ENCODE results near the gene MYCBP2. TPM values are rescaled to one million over a fixed set of nuclear protein-coding genes. Genes with fewer than 3 reads are reported as not detected.
"Not testable (repeated sequence)": the region's sequence is repeated elsewhere in the genome, so short reads cannot be mapped to it uniquely, and the experiment has no call there.

Gene MYCBP2
- total RNA-seq, 2 experiments from 2014 or later = 106 to 122 TPM

DNA sequence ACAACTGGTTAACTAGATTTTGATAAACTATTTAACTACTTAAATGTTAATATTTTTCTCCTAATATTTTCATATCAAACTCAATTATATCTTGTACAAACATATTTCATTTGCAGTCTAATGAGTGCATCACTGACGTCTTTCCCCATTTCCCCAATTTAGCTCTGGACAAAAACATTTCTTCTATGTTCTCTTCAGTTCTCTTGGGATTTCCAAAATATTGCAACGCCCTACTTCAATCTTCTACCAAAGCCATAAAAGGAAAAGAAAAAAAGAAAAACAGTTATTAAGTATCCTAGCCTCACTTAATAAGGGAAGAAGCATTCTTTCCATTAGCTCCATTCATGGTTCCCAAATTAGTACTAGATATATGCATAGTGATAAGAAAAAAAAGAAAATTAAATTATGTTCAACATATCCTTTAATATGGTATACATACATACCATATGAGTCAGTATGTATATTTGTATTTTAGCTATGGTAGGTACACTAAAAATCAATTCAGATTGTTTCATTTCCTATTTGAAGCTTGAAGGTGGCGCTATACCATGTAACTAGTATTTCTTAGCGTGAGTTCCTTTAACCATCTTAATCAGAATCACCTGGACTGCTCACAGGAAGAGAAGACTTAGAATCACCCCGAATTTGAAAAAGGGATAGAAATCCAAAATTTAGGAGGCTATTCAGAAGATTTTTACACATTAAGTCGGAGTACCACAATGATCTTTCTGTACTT lies 309.8 kb downstream of the MYCBP2 start:
- H3K4me1 Mint-ChIP-seq = peaks cover 22% of the 10 kb centered on the region
- no peaks in the 10 kb centered on the region for H3K9me3 Mint-ChIP-seq (ENCODE audit: low read depth)
- no peak overlapping the region for H3K27ac Mint-ChIP-seq
- no peak for ATAC-seq
- no peak for DNase-seq
- H3K4me3 Mint-ChIP-seq = no peak overlapping the region
- H3K27me3 Mint-ChIP-seq = no peaks in the 10 kb centered on the region
- peaks cover 52% of the 10 kb centered on the region for H3K36me3 Mint-ChIP-seq
- CTCF ChIA-PET = interaction anchor here (1.0 to 1.6 kb wide), 3 partner anchors 11 to 24 kb away, joined by 3 to 5 read pairs (median 4); partner anchors contain the start of gene FBXL3

DNA sequence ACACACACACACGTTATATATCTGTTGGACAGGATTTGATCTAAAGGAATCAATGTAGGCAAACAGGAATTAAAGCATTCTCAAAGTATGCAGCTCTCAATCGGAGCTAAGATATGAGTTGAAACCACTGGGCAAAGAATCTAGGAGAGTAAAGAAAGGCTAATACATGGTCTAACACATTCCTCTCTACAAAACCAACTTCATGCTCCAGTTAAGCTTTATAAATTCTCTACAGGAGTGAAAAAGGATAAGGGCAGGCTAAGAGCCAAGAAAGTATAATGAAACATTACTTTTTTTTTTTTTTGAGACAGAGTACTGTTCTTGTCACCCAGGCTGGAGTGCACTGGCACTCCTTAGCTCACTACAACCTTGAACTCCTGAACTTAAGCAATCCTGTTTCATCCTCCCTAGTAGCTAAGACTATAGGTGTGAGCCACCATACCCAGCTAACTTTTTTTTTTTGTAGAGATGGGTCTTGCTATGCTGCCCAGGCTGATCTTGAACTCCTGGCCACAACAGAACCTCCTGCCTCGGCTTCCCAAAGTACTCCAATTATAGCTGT lies 310.6 kb downstream of the MYCBP2 start:
- ATAC-seq = no peak
- no peaks in the 10 kb centered on the region for H3K27me3 Mint-ChIP-seq

GRCh38 chr13:77014906-77015685 lies 311.8 kb downstream of the MYCBP2 start:
- Mint-ChIP-seq H3K27me3 (no peaks in the 10 kb centered on the region), H3K36me3 (peaks cover 61% of the 10 kb centered on the region), H3K4me3 (no peak overlapping the region), H3K4me1 (peaks cover 18% of the 10 kb centered on the region), H3K9me3 (ENCODE audit: low read depth) (no peaks in the 10 kb centered on the region), H3K27ac (no peak overlapping the region)
- DNase-seq = no peak
- CTCF ChIA-PET = interaction anchor here (1.4 kb wide), 1 partner anchor 11 kb away, joined by 4 read pairs; no protein-coding TSS in a partner anchor
- no peak for ATAC-seq

More for the DNA sequence above, 310.6 kb downstream of the MYCBP2 start:
- Mint-ChIP-seq H3K27ac (no peak overlapping the region), H3K9me3 (ENCODE audit: low read depth) (no peaks in the 10 kb centered on the region), H3K4me3 (no peak overlapping the region), H3K4me1 (peaks cover 19% of the 10 kb centered on the region), H3K36me3 (peaks cover 56% of the 10 kb centered on the region)
- no peak for DNase-seq
- CTCF ChIA-PET = interaction anchor here (1.0 to 1.6 kb wide), 4 partner anchors 11 to 23 kb away, joined by 3 to 5 read pairs (median 4); partner anchors contain the start of gene FBXL3

GRCh38 chr13:77013853-77014542 lies 312.9 kb downstream of the MYCBP2 start:
- no peak for ATAC-seq
- CTCF ChIA-PET = interaction anchor here (0.8 to 1.4 kb wide), 2 partner anchors 9 to 13 kb away, joined by 3 to 4 read pairs; no protein-coding TSS in a partner anchor
- Mint-ChIP-seq H3K36me3 (peaks cover 69% of the 10 kb centered on the region), H3K4me1 (peaks cover 24% of the 10 kb centered on the region), H3K9me3 (ENCODE audit: low read depth) (no peaks in the 10 kb centered on the region), H3K27me3 (no peaks in the 10 kb centered on the region), H3K4me3 (no peak overlapping the region), H3K27ac (no peak overlapping the region)
- DNase-seq = no peak

GRCh38 chr13:77009719-77010118 lies 317.2 kb downstream of the MYCBP2 start:
- not testable (repeated sequence) for H3K27ac Mint-ChIP-seq; ATAC-seq; DNase-seq; H3K9me3 Mint-ChIP-seq (ENCODE audit: low read depth); H3K4me3 Mint-ChIP-seq; H3K27me3 Mint-ChIP-seq
- CTCF ChIA-PET = interaction anchor here (1.4 to 2.3 kb wide), 2 partner anchors 8 to 20 kb away, joined by 4 to 6 read pairs; no protein-coding TSS in a partner anchor
- peaks cover 57% of the 10 kb centered on the region for H3K36me3 Mint-ChIP-seq
- peaks cover 29% of the 10 kb centered on the region for H3K4me1 Mint-ChIP-seq

DNA sequence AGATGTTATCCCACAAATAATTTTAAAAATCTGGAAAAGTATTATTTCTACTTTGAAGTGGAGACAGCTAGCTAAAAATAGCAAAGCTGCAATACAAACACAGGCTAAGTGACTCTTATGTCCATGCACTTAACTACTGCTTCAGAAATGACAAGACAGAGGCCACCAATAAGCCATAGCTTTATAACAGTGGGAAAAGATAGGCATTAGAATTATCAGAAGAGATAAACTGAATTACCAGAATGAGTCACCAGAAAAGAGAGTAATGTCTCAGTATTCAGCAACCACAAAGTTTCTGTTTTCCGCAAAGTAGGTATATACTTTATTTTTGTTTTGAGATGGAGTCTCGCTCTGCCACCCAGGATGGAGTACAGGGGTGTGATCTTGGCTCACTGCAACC lies 317.9 kb downstream of the MYCBP2 start:
- no peaks in the 10 kb centered on the region for H3K9me3 Mint-ChIP-seq (ENCODE audit: low read depth)
- H3K4me3 Mint-ChIP-seq = no peak overlapping the region
- ATAC-seq (peak; percentile 91), DNase-seq (no peak)
- peaks cover 29% of the 10 kb centered on the region for H3K4me1 Mint-ChIP-seq
- CTCF ChIA-PET = interaction anchor here (2.3 kb wide), 1 partner anchor 8 kb away, joined by 6 read pairs; no protein-coding TSS in a partner anchor
- peaks cover 51% of the 10 kb centered on the region for H3K36me3 Mint-ChIP-seq
- H3K27me3 Mint-ChIP-seq = no peaks in the 10 kb centered on the region
- peak overlapping the region; percentile 69 for H3K27ac Mint-ChIP-seq

- Mint-ChIP-seq H3K27ac (peak overlapping the region; percentile 69), H3K36me3 (peaks cover 45% of the 10 kb centered on the region), H3K4me1 (peaks cover 29% of the 10 kb centered on the region)
- not testable (repeated sequence) for H3K9me3 Mint-ChIP-seq (ENCODE audit: low read depth); H3K27me3 Mint-ChIP-seq; H3K4me3 Mint-ChIP-seq; DNase-seq
- CTCF ChIA-PET = interaction anchor here (2.3 kb wide), 1 partner anchor 7 kb away, joined by 6 read pairs; no protein-coding TSS in a partner anchor
- peak; percentile 56 for ATAC-seq
Observed at GRCh38 chr13:77008337-77008736, 318.6 kb downstream of the MYCBP2 start.

DNA sequence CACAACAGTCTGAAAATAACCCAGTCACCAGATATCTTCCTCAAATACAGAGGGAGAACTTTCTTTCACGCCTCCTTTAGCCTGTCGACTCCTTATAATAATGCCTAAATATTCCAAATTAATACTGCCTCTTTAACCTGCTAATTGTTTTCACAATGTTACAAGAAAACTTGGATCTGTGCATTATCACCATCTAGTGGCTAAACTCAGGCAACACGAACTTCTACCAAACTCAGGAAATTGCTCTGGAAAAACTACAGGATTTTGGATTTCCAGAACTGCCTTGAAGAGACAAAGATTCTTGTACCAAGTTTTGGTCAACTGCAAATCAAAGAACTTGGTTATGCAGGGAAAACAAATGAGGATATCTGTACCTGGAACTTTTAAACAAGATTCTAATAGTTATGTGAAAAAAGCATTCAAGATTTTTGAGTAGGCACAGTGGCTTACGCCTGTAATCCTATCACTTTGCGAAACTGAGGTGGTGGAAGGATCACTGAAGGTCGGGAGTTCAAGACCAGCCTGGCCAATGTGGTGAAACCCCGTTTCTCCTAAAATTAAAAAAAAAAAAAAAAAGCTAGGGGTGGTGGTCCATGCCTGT lies 324.2 kb downstream of the MYCBP2 start:
- ATAC-seq (no peak), DNase-seq (no peak)
- no peaks in the 10 kb centered on the region for H3K9me3 Mint-ChIP-seq (ENCODE audit: low read depth)
- CTCF ChIA-PET = interaction anchor here (0.7 to 2.3 kb wide), 13 partner anchors 9 to 1133 kb away, joined by 3 to 14 read pairs (median 5); partner anchors contain the start of genes CLN5 and FBXL3
- peaks cover 31% of the 10 kb centered on the region for H3K36me3 Mint-ChIP-seq
- peak overlapping the region; percentile 15 for H3K27ac Mint-ChIP-seq
- H3K27me3 Mint-ChIP-seq = no peaks in the 10 kb centered on the region
- no peak overlapping the region for H3K4me3 Mint-ChIP-seq
- H3K4me1 Mint-ChIP-seq = peaks cover 16% of the 10 kb centered on the region

GRCh38 chr13:77001963-77002587 lies 324.8 kb downstream of the MYCBP2 start:
- CTCF ChIA-PET = interaction anchor here (0.7 to 2.3 kb wide), 12 partner anchors 8 to 1133 kb away, joined by 3 to 14 read pairs (median 4); partner anchors contain the start of genes CLN5 and FBXL3
- Mint-ChIP-seq H3K4me1 (peaks cover 14% of the 10 kb centered on the region), H3K4me3 (no peak overlapping the region), H3K27ac (no peak overlapping the region), H3K36me3 (peaks cover 29% of the 10 kb centered on the region), H3K9me3 (ENCODE audit: low read depth) (no peaks in the 10 kb centered on the region), H3K27me3 (no peaks in the 10 kb centered on the region)
- DNase-seq (no peak), ATAC-seq (no peak)

GRCh38 chr13:77001540-77001939 lies 325.4 kb downstream of the MYCBP2 start:
- H3K9me3 Mint-ChIP-seq (ENCODE audit: low read depth) = no peaks in the 10 kb centered on the region
- CTCF ChIA-PET = interaction anchor here (0.9 to 2.3 kb wide), 11 partner anchors 8 to 1132 kb away, joined by 3 to 14 read pairs (median 4); partner anchors contain the start of genes CLN5 and FBXL3
- DNase-seq (no peak), ATAC-seq (no peak)
- no peak overlapping the region for H3K27ac Mint-ChIP-seq
- H3K27me3 Mint-ChIP-seq = no peaks in the 10 kb centered on the region
- H3K4me1 Mint-ChIP-seq = peaks cover 13% of the 10 kb centered on the region
- H3K4me3 Mint-ChIP-seq = no peak overlapping the region
- H3K36me3 Mint-ChIP-seq = peaks cover 30% of the 10 kb centered on the region

DNA sequence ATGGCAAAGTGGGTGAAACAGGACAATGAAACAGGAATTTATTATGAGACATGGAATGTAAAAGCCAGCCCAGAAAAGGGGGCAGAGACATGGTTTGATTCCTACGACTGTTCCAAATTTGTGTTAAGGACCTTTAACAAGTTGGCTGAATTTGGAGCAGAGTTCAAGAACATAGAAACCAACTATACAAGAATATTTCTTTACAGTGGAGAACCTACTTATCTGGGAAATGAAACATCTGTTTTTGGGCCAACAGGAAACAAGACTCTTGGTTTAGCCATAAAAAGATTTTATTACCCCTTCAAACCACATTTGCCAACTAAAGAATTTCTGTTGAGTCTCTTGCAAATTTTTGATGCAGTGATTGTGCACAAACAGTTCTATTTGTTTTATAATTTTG lies 326.4 kb downstream of the MYCBP2 start:
- no peaks in the 10 kb centered on the region for H3K27me3 Mint-ChIP-seq
- CTCF ChIA-PET = interaction anchor here (1.4 to 2.3 kb wide), 2 partner anchors 20 kb away, joined by 4 to 14 read pairs; no protein-coding TSS in a partner anchor
- H3K4me1 Mint-ChIP-seq = peaks cover 13% of the 10 kb centered on the region
- no peak overlapping the region for H3K4me3 Mint-ChIP-seq
- no peak for ATAC-seq
- H3K36me3 Mint-ChIP-seq = peaks cover 37% of the 10 kb centered on the region
- H3K27ac Mint-ChIP-seq = no peak overlapping the region
- no peak for DNase-seq
- H3K9me3 Mint-ChIP-seq (ENCODE audit: low read depth) = no peaks in the 10 kb centered on the region
